HL-60 (cell line): Measurements from ENCODE around the gene TRMT2B.

Experiments
- DNase-seq, 2 experiments: peaks; one replicate each; pipeline ENCODE4 v3.0.0-alpha.2; 2010 to 2020; ENCODE audit warnings: low read depth in 1 of 2, low spot score in 1 of 2
- H3K27ac ChIP-seq: fragments of 250-450 bp; sonication (Bioruptor Pico); replicated peaks from 2 replicates; pipeline ENCODE4 v1.5.1; 2020; ENCODE audit warnings: mild to moderate bottlenecking, moderate library complexity
- H3K27me3 ChIP-seq: fragments of 250-450 bp; sonication (Bioruptor Pico); 2 replicates; pipeline ENCODE4 v1.5.1; 2021; ENCODE audit warnings: mild to moderate bottlenecking, moderate library complexity; ENCODE audit not compliant: insufficient read depth, poor library complexity, severe bottlenecking
- H3K4me3 ChIP-seq: replicated peaks from 2 replicates; pipeline ENCODE4 v1.5.1; 2011; ENCODE audit warnings: mild to moderate bottlenecking, control low read depth, low read length; ENCODE audit not compliant: insufficient read depth
- GABPA ChIP-seq: IDR thresholded peaks from 2 replicates; pipeline ENCODE4 v1.6.1; 2012; ENCODE audit warnings: low read depth
- POLR2AphosphoS5 ChIP-seq: IDR thresholded peaks from 2 replicates; pipeline ENCODE4 v1.6.1; 2012; ENCODE audit warnings: low read depth
- SPI1 ChIP-seq: IDR thresholded peaks from 2 replicates; pipeline ENCODE4 v1.6.1; 2012; ENCODE audit warnings: low read depth, mild to moderate bottlenecking, borderline replicate concordance
- TF ChIP-seq, protein P1 (sequence below): IDR thresholded peaks from one replicate; pipeline ENCODE4 v1.5.1; 2011; ENCODE audit warnings: low read length, control low read depth, inconsistent platforms; ENCODE audit not compliant: insufficient read depth
- TF ChIP-seq, protein P2 (sequence below): IDR thresholded peaks from 2 replicates; pipeline ENCODE4 v1.6.1; 2012; ENCODE audit warnings: low read depth; ENCODE audit not compliant: insufficient replicate concordance

Gene TRMT2B

DNA sequence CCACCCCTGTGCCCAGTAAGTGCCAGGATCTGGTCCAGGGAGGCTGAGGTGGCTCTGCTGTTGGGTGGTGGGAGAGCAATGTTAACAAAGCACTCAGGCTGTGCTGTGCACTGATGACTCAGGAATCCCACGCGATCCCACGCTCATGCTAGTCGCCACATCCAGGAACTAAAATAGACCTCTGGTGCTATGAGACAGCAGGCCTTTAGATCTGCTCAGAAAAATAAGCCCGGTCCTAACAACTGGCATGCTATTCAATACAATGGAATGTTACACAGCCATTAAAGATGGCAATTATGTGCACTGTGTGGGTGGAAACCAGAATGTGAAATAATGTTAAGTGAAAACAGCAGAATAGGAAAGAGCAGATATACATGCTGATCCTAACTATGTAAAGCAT is 56.4 kb downstream of the TRMT2B start:
- H3K27ac ChIP-seq = no peak overlapping the region
- H3K27me3 ChIP-seq = no peaks in the 10 kb centered on the region
- TF ChIP-seq POLR2AphosphoS5 (no peak), GABPA (no peak), SPI1 (no peak)
- TF ChIP-seq, protein P1, sequence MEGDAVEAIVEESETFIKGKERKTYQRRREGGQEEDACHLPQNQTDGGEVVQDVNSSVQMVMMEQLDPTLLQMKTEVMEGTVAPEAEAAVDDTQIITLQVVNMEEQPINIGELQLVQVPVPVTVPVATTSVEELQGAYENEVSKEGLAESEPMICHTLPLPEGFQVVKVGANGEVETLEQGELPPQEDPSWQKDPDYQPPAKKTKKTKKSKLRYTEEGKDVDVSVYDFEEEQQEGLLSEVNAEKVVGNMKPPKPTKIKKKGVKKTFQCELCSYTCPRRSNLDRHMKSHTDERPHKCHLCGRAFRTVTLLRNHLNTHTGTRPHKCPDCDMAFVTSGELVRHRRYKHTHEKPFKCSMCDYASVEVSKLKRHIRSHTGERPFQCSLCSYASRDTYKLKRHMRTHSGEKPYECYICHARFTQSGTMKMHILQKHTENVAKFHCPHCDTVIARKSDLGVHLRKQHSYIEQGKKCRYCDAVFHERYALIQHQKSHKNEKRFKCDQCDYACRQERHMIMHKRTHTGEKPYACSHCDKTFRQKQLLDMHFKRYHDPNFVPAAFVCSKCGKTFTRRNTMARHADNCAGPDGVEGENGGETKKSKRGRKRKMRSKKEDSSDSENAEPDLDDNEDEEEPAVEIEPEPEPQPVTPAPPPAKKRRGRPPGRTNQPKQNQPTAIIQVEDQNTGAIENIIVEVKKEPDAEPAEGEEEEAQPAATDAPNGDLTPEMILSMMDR = no peak
- TF ChIP-seq, protein P2, sequence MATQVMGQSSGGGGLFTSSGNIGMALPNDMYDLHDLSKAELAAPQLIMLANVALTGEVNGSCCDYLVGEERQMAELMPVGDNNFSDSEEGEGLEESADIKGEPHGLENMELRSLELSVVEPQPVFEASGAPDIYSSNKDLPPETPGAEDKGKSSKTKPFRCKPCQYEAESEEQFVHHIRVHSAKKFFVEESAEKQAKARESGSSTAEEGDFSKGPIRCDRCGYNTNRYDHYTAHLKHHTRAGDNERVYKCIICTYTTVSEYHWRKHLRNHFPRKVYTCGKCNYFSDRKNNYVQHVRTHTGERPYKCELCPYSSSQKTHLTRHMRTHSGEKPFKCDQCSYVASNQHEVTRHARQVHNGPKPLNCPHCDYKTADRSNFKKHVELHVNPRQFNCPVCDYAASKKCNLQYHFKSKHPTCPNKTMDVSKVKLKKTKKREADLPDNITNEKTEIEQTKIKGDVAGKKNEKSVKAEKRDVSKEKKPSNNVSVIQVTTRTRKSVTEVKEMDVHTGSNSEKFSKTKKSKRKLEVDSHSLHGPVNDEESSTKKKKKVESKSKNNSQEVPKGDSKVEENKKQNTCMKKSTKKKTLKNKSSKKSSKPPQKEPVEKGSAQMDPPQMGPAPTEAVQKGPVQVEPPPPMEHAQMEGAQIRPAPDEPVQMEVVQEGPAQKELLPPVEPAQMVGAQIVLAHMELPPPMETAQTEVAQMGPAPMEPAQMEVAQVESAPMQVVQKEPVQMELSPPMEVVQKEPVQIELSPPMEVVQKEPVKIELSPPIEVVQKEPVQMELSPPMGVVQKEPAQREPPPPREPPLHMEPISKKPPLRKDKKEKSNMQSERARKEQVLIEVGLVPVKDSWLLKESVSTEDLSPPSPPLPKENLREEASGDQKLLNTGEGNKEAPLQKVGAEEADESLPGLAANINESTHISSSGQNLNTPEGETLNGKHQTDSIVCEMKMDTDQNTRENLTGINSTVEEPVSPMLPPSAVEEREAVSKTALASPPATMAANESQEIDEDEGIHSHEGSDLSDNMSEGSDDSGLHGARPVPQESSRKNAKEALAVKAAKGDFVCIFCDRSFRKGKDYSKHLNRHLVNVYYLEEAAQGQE = no peak
- no peak overlapping the region for H3K4me3 ChIP-seq
- DNase-seq = no peak

DNA sequence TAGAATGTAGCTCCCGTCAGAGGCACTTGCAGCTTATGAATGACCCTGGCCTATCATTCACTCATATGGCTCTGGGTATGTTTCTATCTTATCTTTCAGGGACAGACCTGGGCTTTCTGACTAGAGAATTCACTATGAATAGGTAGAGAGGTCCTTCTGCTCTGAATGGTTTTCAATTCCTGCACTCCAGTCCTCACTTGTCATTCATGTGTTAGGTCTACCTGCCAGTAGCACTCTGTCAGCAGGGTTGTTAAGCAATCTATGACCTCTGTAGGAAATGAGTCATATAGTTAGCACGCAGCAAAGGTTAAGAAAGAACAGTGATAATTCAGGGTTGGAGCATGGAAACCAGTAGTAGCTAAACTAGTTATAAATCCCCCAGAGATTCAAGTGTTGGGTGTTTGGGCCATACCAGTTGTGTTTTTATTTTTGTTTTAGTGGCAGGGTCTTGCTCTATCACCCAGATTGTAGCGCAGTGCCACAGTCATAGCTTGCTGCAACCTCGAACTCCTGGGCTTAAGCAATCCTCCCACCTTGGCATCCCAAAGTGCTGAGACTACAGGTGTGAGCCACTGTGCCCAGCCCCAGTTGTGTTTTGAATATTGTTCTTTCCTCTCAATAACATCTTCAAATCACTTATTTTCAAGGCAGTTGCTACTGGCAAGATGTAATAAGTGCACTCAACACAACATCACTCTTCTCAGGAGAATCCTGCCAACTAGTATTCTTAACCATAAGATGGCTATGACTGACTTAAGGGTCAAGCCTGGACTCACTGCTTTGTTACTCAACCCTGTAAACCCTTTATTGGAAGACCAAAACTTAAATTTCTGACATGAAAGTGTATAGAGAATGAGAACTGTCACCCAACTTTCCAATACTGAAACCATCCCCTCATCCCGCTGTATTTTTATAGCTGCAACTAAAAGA is 57.3 kb downstream of the TRMT2B start:
- H3K4me3 ChIP-seq = no peak overlapping the region
- peak; percentile 1 to 31 for DNase-seq
- no peak overlapping the region for H3K27ac ChIP-seq
- TF ChIP-seq SPI1 (no peak), GABPA (no peak), POLR2AphosphoS5 (no peak)
- TF ChIP-seq, protein P2 = no peak
- TF ChIP-seq, protein P1 = no peak
- H3K27me3 ChIP-seq = no peaks in the 10 kb centered on the region

DNA sequence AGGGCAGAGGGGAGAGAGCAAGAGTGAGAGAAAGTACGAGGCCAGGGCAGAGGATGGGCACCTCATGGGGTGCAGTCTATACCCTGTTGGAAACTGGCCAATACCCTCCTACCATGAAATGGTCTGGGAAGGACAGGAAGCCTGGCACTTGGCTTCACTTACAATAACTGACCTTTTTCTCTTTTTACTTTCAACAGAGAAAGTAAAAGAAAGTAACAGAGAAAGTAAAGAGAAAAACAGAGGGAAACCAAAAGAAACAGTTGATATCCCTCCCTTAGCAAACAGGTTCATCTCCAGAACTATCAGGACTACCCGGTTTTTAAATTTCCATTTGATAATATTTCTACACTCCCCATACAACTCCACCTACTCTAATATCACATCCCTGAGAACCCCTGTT is 61.8 kb downstream of the TRMT2B start:
- H3K4me3 ChIP-seq = no peak overlapping the region
- no peak for TF ChIP-seq SPI1
- TF ChIP-seq POLR2AphosphoS5 = no peak
- TF ChIP-seq, protein P1 = no peak
- TF ChIP-seq, protein P2 = no peak
- TF ChIP-seq GABPA = no peak
- no peak for DNase-seq
- no peak overlapping the region for H3K27ac ChIP-seq
- H3K27me3 ChIP-seq = no peaks in the 10 kb centered on the region
